Right lung (tissue), 5 donors: ENCODE results near the gene TRANK1. TPM values are rescaled to one million over a fixed set of nuclear protein-coding genes. Genes with fewer than 3 reads are reported as not detected.
"Not testable (repeated sequence)": the region's sequence is repeated elsewhere in the genome, so short reads cannot be mapped to it uniquely, and the experiment has no call there.

Experiments
- DNase-seq, 2 donors: peaks; one replicate each; pipeline ENCODE4 v3.0.0-alpha.2; 2013
- polyA plus RNA-seq, 5 donors: library from polyadenylated mRNA; unstranded; fragments of 120-200 nt; gene quantifications; one replicate each; pipeline versions ENCODE4 v1.2.1 to v1.2.3, GENCODE V29; 2013; ENCODE audit warnings: inconsistent platforms in 1 of 5, low replicate concordance in 1 of 5; ENCODE audit not compliant: insufficient read length in 5 of 5, insufficient read depth in 1 of 5

Gene TRANK1
- polyA plus RNA-seq, 5 donors: 17.0 to 32.4 (median 27.3) TPM

GRCh38 chr3:36920884-36921567 lies 23.8 kb downstream of the TRANK1 start:
- no peak for DNase-seq

- no peak for DNase-seq
Observed at GRCh38 chr3:36919439-36920160, 25.3 kb downstream of the TRANK1 start.

GRCh38 chr3:36918050-36918449 lies 26.8 kb downstream of the TRANK1 start:
- no peak for DNase-seq

GRCh38 chr3:36911990-36912804 lies 32.7 kb downstream of the TRANK1 start:
- DNase-seq: peak in 1 of 2 donors; percentile 38

- no peak for DNase-seq
Observed at GRCh38 chr3:36909666-36910065, 35.2 kb downstream of the TRANK1 start.

GRCh38 chr3:36909181-36909580 lies 35.7 kb downstream of the TRANK1 start:
- no peak for DNase-seq

GRCh38 chr3:36908647-36909180 lies 36.1 kb downstream of the TRANK1 start:
- DNase-seq: no peak

- peak; percentile 59 to 76 for DNase-seq
Observed at GRCh38 chr3:36907911-36908646, 36.8 kb downstream of the TRANK1 start.

- DNase-seq: peak in 1 of 2 donors; percentile 58
Observed at GRCh38 chr3:36906504-36907149, 38.2 kb downstream of the TRANK1 start.

GRCh38 chr3:36905545-36905944 lies 39.3 kb downstream of the TRANK1 start:
- no peak for DNase-seq

GRCh38 chr3:36904641-36905040 lies 40.2 kb downstream of the TRANK1 start:
- DNase-seq: no peak

- DNase-seq: not testable (repeated sequence)
Observed at GRCh38 chr3:36904065-36904464, 40.8 kb downstream of the TRANK1 start.

- no peak for DNase-seq
Observed at GRCh38 chr3:36903119-36903882, 41.6 kb downstream of the TRANK1 start.

GRCh38 chr3:36901588-36901987 lies 43.3 kb downstream of the TRANK1 start:
- DNase-seq: no peak

GRCh38 chr3:36900474-36901443 lies 44.1 kb downstream of the TRANK1 start:
- no peak for DNase-seq

- no peak for DNase-seq
Observed at GRCh38 chr3:36895496-36896409, 49.1 kb downstream of the TRANK1 start.

- no peak for DNase-seq
Observed at GRCh38 chr3:36894914-36895313, 49.9 kb downstream of the TRANK1 start.

- DNase-seq: no peak
Observed at GRCh38 chr3:36893826-36894225, 51.0 kb downstream of the TRANK1 start.
